ENCODE measurements around the gene C1orf52.
"Not testable (repeated sequence)": the region's sequence is repeated elsewhere in the genome, so short reads cannot be mapped to it uniquely, and the experiment has no call there.

The C1orf52 gene

DNA sequence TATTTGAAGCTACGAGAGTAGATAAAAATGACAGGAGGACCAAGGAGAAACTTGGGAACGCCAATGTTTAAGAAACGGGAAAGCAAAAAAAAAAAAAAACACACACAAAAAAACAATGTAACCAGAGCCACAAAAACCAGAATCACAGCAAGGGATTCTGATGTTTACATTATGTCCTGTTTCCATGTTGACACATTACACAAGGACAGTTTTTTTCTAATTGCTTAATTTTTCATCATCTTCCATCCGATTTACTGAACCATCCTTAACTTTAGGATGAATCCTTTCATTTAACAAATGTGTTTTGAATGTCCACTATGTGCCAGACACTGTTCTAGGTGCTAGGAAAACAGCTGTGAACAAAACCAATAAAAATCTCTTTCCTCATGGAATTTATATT, 18.3 kb upstream of the C1orf52 start:
- no peak for DNase-seq (ENCODE audit: low spot score)

DNA sequence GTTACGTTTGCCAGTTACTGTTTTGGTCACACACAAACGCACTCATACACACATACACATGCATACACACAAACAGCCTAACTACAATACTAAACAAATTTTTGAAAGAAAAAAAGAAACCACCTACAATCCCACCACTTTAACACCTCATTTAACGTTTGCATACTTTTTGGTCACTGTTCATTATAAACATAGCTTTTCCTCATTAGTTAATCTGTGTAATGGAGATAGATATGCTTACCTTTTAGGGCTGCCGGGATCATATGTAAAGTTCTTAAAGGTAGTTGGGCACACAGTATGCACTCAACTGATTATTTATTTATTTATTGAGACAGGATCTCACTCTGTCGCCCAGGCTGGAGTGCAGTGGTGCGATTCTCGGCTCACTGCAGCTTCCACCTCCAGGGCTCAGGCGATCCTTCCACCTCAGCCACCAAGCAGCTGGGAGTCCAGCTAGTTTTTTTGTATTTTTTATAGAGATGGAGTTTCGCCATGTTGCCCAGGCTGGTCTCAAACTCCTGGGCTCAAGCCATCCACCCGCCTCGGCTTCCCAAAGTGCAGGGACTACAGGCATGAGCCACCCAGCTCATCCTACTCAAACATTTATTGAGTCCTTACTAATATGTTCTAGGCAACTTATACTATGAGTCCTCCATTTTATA, 17.6 kb upstream of the C1orf52 start:
- DNase-seq (ENCODE audit: low spot score), result no peak

DNA sequence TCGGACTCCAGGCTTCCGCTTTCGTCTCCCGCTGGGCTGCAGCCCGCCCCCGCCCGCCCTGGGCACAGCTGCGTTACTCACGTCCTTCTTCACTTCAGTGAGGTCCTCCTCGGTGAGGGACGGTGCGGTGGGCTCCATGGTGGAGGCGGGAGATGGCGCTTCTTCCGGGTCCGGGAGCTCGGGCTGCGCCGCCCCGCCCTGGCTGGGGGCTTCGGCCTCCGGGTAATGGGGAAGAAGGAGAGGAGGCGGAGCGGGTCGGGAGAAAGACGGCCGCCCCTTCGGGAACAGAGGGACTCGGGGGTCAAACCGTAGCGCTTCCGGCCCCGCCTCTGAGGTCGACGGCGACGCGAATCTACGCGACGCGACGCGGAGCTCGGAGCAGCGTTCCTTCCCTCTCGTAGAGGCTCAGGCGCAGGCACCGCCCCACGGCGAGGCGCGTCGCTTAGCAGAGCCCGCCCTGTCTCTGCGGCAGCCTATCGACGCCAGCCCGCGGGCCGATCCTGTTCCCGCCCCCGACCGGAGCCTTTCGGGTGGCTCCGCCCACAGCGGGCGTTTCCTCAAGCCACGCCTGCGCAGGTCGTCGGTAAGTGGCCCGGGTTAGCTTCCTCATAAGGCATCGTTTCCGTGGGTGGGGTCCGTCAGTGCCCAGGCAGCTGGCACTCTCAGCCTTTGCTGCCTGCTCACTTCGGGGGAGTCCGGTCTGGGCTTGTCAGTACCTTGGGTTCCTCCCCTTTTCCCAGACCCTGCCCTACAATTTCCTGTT, 16.9 kb upstream of the C1orf52 start, which contains the start of gene BCL10:
TSS of gene BCL10 (minus strand) at position 418 of the 763 bp plus-strand sequence. CDS start at position 138, 280 bp downstream.
- peak; percentile 98 for DNase-seq (ENCODE audit: low spot score)

DNA sequence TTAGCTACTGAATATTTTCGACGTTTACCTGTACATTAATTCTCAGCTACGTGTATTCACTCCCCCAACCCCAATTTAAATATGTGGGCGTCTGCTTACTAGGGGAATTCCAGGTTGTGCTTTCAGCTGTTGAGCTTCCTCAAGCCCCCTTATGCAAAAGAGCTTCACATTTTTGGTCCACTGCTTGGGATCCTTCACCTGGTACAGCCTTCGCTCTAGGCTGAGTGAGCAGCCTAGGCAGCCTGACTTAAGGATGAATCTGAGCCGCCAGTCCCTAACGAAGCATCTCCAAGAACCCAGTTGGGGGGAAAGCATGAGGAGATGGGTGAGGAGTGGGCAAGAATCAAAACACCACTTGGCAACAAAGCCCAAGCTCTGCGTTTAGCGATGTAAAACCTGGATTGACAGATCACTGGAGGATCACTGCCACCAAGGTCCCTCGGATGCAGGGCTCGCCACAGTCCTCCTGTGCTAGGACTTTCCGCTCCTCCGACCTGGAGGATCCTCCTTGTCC, 16.3 kb upstream of the C1orf52 start:
- no peak for DNase-seq (ENCODE audit: low spot score)

DNA sequence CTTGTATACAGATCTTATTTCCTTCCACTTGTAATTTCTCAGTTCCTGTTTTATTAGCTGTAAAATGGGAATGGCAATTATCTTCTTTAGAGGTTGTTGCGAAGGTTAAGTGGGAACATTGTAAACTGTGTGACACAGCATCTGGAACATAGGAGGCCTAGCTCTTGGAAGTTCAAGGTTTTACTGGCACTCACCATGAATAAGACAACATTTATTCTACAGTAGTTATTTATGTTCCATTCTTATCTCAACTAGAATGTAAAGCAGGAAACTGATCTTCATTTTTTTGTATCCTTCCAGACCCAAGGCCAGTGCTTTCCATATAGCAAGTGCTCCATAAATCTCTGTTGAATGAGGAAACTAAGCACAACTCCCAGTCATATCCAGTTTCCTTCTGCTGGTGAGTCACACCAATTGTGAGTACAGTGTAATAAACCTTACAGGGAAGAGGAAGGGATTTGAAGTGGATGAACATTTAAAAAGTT, 15.5 kb upstream of the C1orf52 start:
- peak; percentile 56 for DNase-seq (ENCODE audit: low spot score)

DNA sequence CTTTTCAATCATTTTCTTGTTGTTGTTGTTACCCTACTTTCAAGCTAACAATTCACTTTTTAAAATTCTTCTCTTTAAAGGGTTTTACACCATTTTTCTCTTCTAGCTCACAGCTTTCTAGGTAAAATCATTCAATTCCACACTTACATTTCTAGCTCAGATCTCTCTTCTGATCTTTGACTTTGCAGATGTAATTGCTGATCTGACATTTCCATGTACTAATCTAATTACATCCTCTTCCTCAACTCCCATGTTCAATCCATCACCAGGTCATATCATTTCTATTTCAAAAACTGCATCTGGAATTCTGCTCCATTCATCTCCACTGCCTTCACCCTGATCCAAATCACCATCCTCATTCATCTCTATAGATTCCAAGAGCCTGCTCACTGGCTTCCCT, 13.9 kb upstream of the C1orf52 start:
- no peak for DNase-seq (ENCODE audit: low spot score)

DNA sequence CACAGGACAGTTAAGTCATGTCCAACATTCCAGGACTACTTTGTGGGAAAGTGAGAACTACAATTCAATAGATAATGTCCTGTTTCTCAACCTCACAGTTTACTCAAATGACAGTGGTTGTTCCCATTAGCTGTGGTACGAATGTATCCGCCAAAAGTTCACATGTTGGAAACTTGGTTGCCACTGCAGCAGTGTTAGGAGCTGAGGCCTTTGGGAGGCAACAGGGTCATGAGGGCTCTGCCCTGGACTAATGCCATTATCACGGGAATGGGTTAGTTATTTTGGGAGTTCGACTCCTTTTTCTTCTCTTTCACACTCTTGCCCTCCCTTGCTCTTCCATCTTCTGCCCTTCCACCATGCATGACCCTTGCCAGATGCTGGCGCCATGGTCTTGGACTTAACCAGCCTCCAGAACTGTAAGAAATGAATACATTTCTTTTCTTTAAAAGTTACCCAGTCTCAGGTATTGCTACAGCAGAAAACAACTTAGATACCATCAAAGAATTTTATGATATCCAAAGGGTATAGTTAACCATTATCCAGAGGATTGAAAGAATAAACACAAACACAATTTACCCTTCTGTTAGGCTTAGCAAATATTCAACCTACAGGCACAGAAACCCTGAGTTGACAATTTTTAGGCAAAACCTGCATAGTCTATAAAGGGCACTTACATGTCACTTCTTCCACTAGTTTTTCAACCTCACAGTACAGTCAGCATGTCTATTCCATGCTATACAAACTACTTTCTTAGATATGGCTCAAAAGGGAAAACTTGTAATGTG, 9.5 kb upstream of the C1orf52 start:
- no peak for DNase-seq (ENCODE audit: low spot score)

DNA sequence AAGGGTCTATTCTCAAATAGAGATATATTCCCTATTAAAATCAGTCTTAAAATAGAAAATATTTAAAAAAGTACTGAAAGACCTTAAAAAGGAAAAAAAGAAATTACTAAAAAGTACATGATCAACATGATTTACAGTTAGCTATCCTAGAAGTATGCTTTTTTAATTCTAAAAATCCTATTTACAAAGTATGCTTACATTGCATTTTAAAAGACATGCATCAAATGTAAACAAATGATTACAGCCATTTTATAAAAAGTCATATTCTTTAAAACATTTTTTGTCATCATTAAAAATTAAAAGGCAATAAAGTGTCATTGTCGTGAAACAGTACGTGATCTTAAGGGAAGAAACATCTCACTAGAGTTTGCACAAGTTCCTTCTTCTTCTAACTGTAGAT, 7.9 kb upstream of the C1orf52 start:
- no peak for DNase-seq (ENCODE audit: low spot score)

DNA sequence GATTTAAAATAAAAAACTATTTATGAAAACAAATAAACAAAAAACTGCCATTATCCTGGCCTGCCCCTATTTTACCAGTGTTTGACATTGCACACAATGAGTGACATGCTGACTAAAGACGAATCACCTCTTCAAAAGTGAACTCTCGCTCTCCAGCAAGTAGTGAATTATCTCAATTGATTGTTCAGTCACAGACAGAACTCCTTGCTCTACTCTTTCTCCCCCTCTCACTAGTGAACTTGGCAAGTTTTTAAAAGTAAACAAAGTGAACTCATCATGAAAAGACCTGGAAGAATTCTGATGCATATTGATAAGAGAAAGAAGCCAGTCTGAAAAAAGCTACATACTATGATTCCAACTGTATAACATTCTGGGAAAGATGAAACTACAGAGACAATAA, 4.7 kb upstream of the C1orf52 start:
- no peak for DNase-seq (ENCODE audit: low spot score)

DNA sequence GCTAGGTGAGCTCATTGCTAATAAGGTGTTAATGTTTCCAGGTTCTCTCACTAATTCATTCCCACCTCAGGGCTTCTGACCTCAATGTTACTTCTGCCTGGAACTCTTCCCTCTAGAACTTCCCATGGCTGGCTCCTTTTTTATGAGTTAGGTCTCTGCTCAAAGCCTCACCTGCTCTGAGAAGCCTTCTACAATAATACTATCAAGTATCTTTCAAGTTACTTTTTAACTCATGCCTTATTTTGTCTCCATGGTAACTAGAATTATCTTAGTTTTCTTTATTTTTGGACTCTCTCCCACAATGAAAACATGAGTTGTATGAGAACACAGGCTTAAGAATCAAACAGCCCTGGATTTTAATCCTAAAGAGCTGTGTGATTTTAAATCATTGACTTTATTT, 3.5 kb upstream of the C1orf52 start:
- no peak for DNase-seq (ENCODE audit: low spot score)

DNA sequence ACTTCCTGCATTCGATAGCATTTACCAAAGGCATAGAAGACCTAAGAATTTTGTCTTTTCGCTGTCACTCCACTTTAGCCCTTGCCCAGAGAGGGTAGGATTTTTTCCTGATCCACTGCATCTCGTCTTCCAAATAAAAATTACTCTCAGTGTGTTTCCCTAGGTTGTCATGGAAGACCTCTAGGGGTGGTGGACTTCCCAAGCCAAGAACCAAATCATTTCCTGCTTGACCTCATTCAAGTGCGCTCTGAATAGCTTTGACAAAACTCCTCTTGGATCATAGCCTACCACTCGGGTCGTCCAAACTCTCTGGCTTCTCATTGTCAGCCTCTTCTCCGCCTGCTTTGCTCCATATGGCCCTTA, 431 bp upstream of the C1orf52 start:
- no peak for DNase-seq (ENCODE audit: low spot score)

DNA sequence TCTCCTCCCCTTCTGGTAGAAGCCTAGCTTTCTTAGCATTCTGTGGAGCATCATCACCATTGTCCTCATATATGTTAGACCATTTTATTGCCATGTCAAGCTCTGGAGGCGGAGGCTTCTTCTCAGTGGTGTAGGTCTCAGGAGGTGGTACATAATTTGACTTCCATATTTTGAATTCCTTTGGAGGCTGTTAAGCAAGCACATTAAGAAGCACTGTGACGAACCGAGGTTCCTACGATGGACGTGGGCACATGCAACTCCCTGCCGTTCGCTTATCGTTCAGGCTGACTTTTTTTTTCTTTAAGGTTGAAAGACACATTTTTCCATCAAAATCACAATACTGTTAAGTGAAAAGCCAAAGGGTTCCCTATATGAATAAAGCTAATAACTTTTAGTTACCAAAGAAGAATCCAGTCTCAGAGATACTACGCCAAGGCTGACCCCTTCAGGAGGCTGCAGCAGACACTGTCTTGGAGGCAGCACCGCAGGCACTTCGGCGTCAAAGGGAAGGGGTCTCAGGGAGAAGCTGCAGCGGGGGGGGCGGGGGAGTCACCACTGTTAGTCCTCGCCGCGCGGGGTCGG, 835 bp downstream of the C1orf52 start:
- DNase-seq (ENCODE audit: low spot score), result no peak

DNA sequence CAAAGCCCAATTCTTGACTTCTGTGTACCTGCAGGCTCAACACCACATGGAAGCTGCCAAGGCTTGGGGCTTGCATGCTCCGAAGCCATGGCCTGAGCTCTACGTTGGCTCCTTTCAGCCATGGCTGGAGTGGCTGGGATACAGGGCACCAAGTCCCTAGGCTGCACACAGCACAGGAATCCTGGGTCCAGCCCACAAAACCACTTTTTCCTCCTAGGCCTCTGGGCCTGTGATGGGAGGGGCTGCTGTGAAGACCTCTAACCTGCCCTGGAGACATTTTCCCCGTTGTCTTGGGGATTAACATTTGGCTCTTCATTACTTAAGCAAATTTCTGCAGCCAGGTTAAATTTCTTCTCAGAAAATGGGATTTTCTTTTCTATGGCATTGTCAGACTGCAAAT, 10.4 kb downstream of the C1orf52 start:
- DNase-seq (ENCODE audit: low spot score), result not testable (repeated sequence)

DNA sequence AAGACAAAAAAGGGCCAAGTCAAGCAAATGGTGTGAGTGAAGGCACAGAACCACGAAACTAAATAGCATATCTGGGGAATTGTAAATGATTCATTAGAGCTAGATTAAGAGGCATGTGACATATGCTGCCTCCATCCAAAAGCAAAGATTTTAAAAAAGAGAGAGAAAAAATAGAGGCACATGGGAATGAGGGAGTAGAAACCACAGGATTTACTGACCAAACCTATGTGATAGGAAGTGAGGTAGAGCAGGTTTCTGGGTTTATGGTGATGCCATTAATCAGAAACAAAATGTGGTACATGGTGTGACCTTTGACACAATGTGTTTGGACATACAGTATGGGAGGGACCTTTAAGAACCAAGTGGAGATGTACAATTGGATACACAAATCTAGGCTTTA, 13.6 kb downstream of the C1orf52 start:
- no peak for DNase-seq (ENCODE audit: low spot score)

DNA sequence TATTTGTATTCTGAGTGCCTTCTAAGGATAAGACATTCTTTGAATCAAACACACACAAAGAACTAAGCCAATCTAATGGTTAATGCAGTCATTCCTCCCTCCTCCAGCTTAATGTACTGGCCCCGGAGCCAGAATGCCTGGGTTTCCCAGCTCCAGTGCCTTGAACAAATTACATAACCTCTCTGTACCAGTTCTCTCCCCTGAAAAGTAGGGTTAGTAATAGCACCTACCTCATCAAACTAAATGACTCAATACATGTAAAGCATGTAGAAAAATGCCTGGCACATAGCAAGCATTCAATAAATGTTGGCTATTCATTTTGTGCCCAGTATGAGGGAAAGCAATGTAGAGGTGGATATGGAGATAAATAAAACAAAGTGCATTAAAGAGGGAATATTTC, 14.0 kb downstream of the C1orf52 start:
- DNase-seq (ENCODE audit: low spot score), result no peak

DNA sequence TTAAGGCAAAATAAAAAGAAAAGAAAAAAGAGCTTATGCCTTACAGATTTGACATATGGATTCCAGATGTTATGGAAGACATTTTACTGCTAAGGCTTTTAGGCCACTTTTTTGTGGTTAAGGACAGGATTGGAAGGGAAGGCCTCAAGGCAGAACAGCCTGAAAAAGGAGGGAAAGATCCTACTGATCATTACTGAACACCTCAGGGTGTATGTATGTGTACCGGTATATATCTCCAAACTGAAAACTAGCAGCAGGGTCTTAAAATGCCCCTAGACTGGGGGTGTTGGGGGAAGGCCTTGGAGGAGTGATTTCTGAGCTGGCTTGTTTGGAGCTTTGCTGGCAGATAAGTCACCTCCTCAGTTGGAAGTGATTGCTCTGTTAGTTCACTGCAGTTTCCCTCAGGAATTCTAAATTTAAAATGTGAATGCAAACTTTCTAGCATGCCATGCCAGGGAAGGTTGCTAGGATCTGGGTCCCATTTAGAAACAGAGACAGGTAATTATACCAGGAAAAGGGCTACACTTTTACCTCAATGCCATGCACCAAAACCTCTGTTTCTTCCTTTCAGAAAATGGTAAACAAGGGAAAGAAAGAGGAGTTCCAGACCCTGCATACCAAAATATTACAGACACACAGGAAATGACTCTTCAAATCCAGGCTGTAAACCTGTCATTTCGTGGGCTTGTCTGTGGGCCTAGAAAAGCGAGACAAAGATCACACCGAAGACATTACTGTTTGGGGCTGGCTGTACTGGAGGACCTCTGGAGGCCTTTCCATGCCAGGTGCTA, 15.0 kb downstream of the C1orf52 start:
- DNase-seq (ENCODE audit: low spot score), result no peak

DNA sequence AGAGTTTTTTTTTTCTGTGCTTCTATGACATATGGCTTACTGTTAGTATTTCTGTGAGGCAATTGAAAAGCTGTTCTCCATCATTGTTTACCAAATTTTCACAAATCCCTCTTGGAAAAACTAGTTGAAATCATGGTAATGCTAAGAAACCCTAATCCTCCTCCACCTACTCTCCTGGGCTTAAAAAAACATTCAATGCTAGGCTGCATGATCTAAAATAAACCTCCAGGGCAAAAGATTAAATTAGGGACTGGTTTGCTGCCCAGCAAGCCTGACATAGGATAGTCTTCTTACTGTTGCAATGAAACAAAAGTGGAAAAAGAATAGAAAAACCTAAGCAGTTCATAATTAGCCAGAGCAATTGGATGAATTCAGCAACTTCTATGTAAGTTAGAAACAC, 16.1 kb downstream of the C1orf52 start:
- DNase-seq (ENCODE audit: low spot score), result no peak

DNA sequence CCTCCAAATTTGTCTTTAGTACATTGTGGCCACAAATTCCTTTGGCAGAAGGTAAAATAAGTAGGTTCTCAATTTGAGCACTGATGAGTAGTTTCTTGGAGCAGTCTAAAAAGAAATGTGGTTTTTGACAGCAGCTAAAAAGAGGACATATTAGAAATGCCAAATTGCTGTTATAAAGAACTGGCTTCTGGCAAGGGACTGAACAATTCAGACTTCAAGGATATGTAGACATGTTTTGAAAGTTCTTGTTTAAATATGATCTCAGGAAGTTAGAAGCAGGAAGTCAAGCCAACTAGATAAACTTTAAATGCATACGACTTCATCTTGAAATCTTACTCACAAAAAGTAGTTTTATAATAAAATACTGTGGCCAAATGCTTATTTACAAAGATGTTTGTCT, 18.8 kb downstream of the C1orf52 start:
- DNase-seq (ENCODE audit: low spot score), result no peak

DNA sequence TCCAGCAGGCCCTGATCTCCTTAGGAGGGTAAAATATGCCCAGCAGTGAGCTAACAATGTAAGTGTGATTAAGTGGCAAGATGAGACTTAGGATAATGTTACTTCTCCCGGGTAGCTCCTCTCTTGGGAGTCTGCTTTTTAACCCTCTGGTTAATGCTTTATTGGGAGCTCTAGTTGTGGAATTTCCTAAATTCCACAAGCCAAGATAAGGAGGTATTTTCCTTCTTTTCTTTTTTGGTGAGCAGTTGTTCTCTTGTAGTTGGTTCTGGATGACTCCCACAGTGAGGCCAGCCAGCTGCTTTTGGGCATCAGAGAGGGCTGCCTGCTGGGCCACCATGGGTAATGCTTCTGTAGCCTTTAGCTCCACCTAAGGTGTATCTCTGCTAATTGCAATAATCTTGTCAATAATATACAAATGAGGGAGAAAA, 19.3 kb downstream of the C1orf52 start:
- DNase-seq (ENCODE audit: low spot score), result peak; percentile 14

DNA sequence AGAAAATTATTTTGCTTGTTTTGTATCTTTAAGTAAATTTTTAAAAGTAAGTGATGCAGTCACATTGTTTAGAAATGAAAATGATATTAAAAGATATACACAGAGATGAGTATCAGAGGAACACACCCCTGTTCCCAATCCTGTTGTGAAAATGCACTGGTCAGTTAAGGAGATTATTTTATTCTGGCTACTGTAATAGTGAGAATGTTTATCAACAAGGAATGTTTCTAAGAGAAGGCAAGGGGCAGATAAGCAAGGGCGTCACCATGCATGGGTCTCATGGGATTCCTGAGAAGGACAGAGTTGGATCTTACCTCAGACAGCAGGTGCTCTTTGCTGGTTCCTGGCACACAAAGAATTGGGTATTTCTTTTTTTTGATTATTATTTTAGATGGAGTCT, 21.8 kb downstream of the C1orf52 start:
- DNase-seq (ENCODE audit: low spot score), result no peak

DNA sequence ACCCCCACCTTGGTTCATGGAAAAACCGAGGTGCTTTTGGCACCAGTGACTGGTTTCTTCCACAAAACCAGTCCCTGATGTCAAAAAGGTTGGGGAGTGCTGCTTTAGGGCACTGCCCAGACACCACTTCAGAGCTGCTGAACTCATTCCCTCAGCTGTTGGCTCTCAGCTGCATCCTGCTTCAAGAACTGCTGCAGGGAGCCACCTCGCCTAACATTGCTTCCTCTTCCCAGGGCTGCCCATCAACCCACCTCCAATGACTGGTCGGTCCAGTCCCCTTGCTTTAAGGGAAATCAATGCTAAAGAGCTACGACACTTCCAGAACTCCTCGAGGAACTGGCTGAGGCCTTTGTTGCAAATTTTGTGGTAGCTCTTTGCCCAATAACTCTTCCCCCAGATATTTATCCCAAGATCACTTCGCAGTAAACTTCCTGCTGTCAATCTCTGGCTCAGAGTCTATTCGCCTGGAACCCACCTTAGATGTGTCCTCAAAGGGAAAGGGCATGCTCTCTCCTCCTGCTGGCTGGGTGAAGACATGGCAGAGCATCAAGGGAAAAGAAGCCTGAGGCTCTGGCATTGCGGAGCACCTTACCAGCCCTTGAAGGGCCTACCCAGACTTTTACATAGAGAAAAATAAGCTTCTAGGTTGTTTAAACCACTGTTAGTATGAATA, 29.0 kb downstream of the C1orf52 start:
- no peak for DNase-seq (ENCODE audit: low spot score)
